Hindlimb muscle (tissue), 1 donor: ENCODE data around the gene TSPAN33. TPM values are rescaled to one million over a fixed set of nuclear protein-coding genes. Genes with fewer than 3 reads are reported as not detected.

Experiments used
- DNase-seq: peaks from one replicate; pipeline ENCODE4 v3.0.0-alpha.2; 2013
- polyA plus RNA-seq: library from polyadenylated mRNA; unstranded; fragments of 120-200 nt; gene quantifications from one replicate; pipeline ENCODE4 v1.2.1, GENCODE V29; 2013; ENCODE audit not compliant: insufficient read length

Gene TSPAN33
- polyA plus RNA-seq, 1 donor = 47.4 TPM

GRCh38 chr7:129136887-129137642, 7.4 kb upstream of the TSPAN33 start:
- DNase-seq = no peak

DNA sequence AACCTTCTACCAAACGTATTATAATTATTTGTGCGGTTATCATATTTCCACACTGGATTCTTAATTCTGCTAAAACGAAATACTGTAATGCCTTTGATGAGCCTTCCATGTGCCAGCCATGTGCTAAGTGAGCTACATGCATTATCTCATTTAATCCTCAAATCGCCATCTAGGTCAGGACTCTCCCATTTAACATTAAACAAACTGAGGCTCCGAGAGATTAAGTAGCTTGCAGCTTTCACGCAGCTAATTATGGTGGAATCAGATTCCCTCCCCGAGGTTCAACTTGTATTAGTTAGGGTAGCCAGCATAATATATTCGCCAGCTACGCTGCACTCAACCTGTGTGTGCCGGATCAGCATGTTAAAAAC, 798 bp upstream of the TSPAN33 start:
- no peak for DNase-seq

- DNase-seq = no peak
These were observed 544 bp downstream of the TSPAN33 start for GRCh38 chr7:129144834-129145668.

DNA sequence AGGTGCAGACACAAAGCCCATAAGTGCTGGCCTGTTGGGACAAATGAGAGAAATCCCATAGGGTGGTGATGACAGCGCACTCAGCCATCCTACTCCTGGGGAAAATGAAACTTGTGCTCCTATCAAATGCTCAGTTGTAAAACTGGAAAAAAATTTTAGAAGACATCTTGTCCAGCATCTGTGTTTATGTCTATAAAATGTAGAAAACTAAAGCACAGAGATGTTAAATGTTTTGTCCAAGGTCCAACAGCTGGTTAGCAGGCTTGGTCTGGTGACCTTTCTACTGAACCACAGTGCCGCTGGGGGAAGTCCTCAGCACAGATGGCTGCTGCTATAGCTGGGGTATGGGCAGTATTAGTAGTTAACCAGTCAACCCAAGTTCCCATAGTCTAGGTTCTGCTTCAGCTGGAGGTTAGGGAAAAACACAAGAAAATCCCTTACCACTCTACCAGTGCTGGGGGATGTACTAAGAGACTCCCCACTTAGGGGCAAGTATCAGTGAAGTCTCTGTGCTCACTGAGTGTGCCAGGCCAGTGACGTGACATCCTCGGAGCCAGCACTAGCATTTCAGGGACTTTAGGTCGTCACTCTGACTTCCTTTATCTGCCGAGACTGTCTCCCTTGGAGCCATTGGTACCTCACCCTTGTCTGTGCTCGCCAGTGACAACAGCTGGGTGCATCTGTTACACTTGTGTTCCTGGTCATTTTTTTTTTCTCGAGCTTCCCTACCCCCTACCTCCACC, 1.9 kb downstream of the TSPAN33 start:
- no peak for DNase-seq

- no peak for DNase-seq
These were observed 3.2 kb downstream of the TSPAN33 start for GRCh38 chr7:129147731-129148130.

GRCh38 chr7:129149511-129149910, 5.0 kb downstream of the TSPAN33 start:
- DNase-seq = no peak

- DNase-seq = no peak
These were observed 5.9 kb downstream of the TSPAN33 start for GRCh38 chr7:129150199-129150996.

GRCh38 chr7:129157651-129158050, 13.1 kb downstream of the TSPAN33 start:
- DNase-seq = no peak

GRCh38 chr7:129159539-129159938, 15.0 kb downstream of the TSPAN33 start:
- no peak for DNase-seq

DNA sequence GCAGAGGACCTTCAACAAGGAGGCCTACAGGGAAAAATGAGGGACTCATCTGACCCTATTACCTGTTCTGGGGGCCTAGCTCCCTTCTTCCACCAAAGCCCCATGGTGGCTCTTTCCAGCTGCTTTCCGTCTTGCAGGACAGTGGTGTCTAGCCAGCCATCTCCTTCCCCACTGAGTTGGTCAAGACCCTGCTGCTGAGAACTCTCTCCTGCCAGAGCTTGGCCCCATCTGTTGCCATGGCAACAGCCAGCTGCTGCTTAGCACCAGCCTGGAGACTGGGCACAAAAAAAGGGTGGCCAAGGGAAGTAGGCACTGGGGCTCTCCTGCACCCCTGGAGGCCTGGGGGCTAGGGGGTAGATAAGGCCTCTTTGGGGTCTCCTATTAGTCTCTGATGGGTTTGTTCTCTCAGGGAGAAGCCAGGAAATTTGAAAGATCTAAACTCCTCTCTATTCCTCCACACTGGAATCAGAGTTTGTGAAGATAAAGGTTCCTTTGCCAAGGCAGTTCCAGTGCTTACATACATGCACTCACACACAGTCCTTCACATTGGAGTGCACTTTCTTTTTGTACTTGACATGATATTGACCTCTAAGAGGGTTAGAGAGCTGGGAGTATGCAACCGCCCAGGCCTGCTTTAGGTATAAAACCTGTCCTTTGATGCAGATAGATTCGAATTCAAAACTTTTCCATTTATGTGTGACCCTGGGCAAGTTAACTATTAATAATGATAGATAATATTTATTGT, 15.8 kb downstream of the TSPAN33 start:
- DNase-seq = no peak

DNA sequence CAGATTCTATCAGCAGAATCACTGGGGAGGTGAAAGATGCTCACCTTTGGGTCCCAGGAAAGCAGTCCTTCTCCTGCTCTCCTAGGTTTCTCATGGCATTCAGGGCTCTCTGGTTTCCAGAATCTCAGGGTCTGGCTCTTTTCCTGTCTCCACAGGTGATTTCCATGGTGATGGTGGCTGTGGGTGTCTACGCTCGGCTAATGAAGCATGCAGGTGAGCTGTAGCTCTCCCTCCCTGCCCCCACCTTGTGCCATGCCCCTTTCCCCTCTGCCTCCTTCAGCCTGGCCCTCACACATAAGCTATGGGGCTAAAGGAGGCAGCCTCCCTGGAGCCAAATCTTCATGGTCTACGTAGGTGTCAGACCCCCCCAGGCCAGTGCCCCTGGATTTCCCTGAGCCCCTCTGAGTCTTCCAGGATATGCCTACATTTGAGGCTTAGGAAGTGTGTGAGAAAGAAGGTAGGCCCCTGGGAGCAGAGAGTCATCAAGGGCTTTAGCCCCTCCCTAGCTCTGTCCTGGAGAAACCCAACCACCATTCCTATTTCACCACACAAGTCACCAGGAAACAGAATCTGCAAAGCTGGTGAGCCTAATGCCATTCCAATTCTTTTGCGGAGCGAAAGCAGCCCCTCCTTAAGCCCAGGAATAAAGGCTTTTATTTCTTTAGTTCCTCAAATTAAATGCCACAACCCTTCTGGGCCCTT, 17.2 kb downstream of the TSPAN33 start:
- DNase-seq = no peak

- DNase-seq = no peak
These were observed 18.2 kb downstream of the TSPAN33 start for GRCh38 chr7:129162732-129163131.

- DNase-seq = peak; percentile 63
These were observed 19.5 kb downstream of the TSPAN33 start for GRCh38 chr7:129163875-129164544.

- DNase-seq = no peak
These were observed 22.2 kb downstream of the TSPAN33 start for GRCh38 chr7:129166745-129167144.

DNA sequence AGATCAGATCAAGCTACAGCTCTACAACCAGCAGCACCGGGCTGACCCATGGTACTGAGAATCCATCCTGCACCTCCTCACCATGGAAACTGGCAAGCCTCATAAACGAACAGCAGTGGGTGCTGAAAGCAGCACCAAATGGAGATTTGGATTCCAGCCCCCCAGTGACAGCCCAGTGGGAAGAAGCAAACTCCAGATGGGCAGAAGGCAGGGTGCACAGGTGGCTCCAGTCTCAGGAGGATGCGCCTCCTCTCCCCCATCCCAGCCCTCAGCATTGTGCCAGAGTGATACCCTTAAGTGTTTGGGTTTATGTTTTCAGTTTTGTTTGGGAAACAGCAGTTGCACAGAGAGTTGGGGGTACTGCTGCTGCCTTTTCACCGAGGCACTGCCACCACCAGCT, 23.3 kb downstream of the TSPAN33 start:
- no peak for DNase-seq

DNA sequence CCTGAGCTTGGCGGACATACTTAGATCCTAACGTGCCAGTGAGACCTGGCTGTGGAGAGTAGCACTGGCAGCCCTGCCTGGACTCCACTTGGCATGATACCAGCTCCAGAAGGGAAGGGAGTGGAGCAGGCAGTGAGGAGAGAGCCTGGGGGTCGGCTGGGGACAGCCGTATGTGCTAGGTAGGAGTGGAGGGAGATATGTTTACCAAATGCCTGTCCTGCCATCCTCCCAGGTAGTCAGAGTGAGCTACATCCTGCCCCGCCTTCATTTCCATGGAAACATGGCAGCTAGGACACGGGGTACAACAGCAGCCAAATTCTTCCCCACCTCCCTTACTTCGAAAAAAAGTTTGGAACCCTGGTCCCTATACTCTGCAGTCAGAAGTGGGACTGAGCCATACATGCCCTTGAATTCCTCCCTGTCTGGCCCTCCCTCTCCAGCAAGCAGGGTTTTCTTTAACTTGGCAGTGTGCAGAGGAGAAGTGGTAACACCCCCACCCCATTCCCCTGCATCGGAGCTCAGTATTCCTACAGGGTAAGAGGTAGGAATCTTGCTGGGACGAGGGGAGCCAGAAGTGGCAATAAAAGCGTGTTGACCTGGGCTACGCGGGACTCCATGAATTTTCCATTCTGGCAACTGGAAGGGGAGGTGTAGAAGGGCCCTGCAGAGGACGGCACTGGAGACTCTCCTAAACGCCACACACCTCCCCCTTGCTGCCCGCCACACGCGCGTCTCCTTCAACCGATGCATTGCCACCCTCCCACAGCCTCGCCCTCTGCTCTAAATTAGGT, 23.9 kb downstream of the TSPAN33 start:
- DNase-seq = peak; percentile 42

DNA sequence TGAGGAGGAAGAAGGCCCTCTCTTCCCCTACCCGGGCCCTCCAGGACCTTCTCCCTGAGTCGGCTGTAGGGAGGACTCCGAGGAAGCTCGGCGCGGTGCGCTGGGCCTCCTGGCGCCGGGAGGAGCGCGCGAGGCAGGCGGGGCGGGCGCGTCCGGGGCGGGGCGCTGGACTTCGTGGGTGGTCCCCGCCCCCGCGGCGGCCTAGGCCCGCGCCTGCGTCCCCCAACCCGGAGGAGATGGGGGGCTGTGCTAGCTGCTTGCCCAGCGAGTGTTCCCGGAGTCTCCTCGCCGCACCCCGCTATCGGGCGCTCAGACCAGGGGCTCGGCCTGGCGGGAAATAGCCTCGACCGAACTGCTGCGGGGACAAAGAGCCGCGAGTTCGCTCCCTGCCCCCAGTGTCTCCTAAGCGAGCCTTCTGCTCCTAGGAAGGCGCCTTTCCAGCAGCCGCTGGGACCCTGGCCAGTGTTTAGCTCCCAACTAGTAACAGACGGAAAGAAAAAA, 24.7 kb downstream of the TSPAN33 start:
- DNase-seq = peak; percentile 75

- DNase-seq = no peak
These were observed 25.4 kb downstream of the TSPAN33 start for GRCh38 chr7:129169686-129170440.
